Activated CD4-positive, CD25-positive, alpha-beta regulatory T cell treated with anti-CD3 and anti-CD28 coated beads, Interleukin-2, amount 50 U/mL, for 72 hours (primary cell): ENCODE data around the gene RPL27A.

ENCODE experiments used
- DNase-seq: peaks from one replicate; pipeline ENCODE4 v3.0.0; 2021

Gene RPL27A

GRCh38 chr11:8702598-8702915, 20.0 kb downstream of the RPL27A start:
- DNase-seq: no peak

DNA sequence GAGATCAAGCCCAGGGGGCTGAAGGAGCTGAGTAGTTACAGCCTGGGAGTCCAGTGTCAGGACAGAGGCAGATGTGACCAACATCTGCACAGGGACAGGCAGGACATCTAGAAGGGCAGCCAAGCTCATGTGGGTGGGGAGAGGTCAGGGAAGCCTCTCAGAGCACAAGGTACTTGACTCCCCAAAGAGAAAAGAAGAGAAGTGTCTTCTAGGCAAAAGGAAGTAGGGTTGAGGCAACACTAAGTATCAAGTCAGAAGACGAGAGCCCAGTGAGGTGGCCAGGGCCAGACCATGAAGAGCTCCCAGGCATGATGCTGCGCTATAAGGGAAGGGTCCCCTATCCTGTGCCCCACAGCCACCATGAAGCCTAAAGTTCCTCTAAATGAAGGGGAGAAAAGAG, 21.5 kb downstream of the RPL27A start:
- DNase-seq: no peak

GRCh38 chr11:8705146-8705545, 22.6 kb downstream of the RPL27A start:
- no peak for DNase-seq

DNA sequence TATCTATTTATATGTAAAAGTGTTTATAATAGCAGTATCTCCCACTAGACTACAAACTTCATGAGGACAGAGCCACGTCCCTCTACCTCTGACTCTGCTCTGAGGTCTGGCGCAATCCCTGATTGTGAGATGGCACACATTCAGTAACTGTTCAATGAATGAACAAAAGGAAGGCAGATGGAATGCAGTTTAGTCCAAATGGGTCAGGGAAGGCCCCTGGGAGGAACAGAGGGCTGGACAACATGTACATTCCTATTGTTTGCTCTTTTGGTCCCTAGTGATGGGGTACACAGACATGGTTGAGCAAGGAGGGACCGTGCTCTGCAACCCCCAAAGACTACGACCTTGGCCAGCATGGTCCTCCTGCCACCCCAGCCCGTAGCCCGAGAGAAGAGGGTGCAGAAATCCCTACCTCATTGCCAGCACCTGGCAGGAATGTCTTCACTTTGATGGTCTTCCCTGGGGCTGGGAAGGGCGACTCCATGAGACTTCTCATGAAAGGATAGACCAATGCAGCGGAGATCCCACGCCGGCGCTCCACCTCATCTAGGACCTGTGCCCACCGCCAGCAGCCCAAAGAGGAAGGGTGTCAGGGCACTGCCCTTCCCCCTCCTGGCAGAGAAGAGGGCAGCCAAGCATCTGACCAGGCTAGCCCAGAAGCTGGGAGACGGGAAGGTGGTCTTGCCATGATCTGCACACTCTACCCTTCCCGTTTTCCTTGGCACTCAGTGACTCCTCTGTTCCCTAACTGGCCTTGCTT, 24.3 kb downstream of the RPL27A start:
- DNase-seq: no peak

GRCh38 chr11:8707541-8708191, 25.1 kb downstream of the RPL27A start:
- no peak for DNase-seq

- no peak for DNase-seq
Measured at GRCh38 chr11:8709002-8709672, 26.5 kb downstream of the RPL27A start.

DNA sequence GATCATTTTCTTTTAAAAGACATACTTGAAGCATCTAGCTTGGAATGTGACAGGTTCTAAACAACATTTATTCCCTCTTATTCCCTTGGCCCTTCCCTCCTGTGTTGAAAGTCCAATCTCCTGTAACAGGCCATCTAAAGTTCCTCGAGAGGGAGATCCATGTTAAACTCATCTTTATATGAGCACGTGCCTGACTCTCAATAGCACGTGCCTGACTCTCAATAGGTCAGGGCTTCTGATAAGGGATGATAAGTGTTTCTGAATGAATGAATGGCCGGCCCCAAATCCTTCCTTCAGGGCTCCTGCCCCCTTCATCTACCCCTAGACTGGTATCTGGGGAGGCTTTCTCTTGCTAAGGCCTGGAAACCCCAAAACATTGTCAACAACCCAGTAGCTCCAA, 27.2 kb downstream of the RPL27A start:
- DNase-seq: no peak

GRCh38 chr11:8711895-8712442, 29.4 kb downstream of the RPL27A start:
- DNase-seq: no peak

GRCh38 chr11:8712506-8712905, 29.9 kb downstream of the RPL27A start:
- DNase-seq: no peak

- DNase-seq: no peak
Measured at GRCh38 chr11:8713760-8714454, 31.3 kb downstream of the RPL27A start.

- DNase-seq: no peak
Measured at GRCh38 chr11:8714622-8715225, 32.1 kb downstream of the RPL27A start.

- DNase-seq: no peak
Measured at GRCh38 chr11:8715501-8715900, 32.9 kb downstream of the RPL27A start.

GRCh38 chr11:8717544-8717875, 34.9 kb downstream of the RPL27A start:
- DNase-seq: no peak

- DNase-seq: no peak
Measured at GRCh38 chr11:8717876-8718753, 35.5 kb downstream of the RPL27A start.

GRCh38 chr11:8719211-8719649, 36.6 kb downstream of the RPL27A start:
- DNase-seq: no peak

DNA sequence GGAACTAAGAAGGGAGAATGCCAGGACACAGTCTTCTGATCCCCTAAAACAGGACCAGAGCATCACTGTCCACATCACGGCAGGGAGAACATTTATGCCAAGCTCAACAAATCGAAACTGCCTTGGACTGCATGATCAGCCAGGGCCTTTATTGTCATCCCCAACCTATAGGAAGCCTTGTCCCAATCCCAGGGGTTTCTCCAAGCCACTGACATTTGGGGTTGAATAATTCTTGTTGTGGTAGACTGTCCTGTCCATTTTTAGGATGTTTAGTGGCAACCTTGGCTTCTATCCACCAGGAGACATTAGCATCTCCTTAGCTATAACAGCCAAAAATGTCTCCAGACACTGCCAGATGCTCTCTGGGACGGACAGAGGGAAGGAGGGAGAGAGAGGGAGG, 37.1 kb downstream of the RPL27A start:
- DNase-seq: no peak

DNA sequence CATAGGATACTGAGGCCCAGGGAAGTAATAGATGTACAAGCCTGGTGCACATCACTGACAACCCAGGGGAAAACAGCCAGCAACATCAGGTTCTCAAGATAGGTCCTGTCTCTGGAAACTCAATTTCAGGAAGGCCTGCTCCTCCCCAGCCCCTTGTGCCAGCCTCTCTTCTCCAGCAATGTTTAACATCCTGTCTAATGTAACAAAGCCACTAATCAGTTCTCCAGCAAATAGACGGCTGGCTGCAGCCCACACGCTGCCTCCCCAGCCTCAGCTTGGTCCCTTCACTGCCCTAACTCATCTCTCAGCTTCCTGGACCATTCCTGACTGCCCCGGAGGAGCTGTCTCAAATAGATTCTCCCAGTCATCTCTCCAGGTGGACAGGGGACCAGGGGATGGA, 37.8 kb downstream of the RPL27A start:
- no peak for DNase-seq

- no peak for DNase-seq
Measured at GRCh38 chr11:8720868-8721608, 38.4 kb downstream of the RPL27A start.

- DNase-seq: no peak
Measured at GRCh38 chr11:8721609-8722500, 39.3 kb downstream of the RPL27A start.

DNA sequence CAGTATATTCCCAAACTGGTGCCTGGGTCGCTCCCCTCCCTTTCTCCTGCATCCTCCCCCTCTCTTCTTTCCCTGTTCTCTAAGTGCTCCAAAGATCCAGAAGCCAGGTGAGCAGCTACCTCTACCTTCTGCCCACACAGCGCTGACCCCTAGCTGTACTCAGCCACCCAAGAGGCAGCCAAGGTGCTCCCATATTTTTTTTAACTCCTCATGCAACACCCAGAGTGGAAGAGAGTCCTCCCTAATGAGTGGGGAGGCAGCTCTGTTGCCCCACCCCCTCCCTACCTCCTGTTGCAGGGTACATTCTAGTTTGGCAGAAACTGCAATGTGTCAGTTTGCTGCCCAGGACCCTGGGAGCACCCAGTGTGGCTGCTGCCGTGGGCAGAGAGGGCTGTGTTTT, 40.2 kb downstream of the RPL27A start:
- DNase-seq: no peak
